GM12878 (cell line): ENCODE measurements around the gene UST. TPM values are rescaled to one million over a fixed set of nuclear protein-coding genes. Genes with fewer than 3 reads are reported as not detected.

Source experiments
- ATAC-seq: fragments of 200-7000 bp; cut with Tn5 transposase; 3 replicates; pipeline ENCODE4 v1.9.1; 2020; ENCODE audit warnings: mild to moderate bottlenecking, moderate library complexity
- BruUV-seq: library from RNA; stranded (reverse); fragments of 400-500 nt; replicated peaks from 2 replicates; lab custom pipeline; 2021; lab: Mats Ljungman, UMichigan
- CTCF ChIA-PET: fragments of 300-600 bp; sonication (Branson Sonifier 250); formaldehyde crosslinking; extraction: SDS; loops from one replicate; lab custom pipeline; 2021; ENCODE audit warnings: inconsistent platforms; lab: Yijun Ruan, JAX
- POLR2A ChIA-PET: fragments of 350-600 bp; formaldehyde crosslinking; extraction: SDS; loops from one replicate; lab custom pipeline; 2021; ENCODE audit warnings: inconsistent platforms; lab: Charles Lee
- RAD21 ChIA-PET: fragments of 300-600 bp; sonication (Branson Sonifier 250); formaldehyde crosslinking; loops from one replicate; lab custom pipeline; 2023; ENCODE audit warnings: antibody characterized with exemption; ENCODE audit not compliant: unreplicated experiment; lab: Charles Lee
- SMC1A ChIA-PET: fragments of 300-600 bp; sonication (Branson Sonifier 250); formaldehyde crosslinking; loops from one replicate; lab custom pipeline; 2023; ENCODE audit not compliant: unreplicated experiment, uncharacterized antibody; lab: Charles Lee
- DNase-seq: peaks from one replicate; pipeline ENCODE4 v3.0.0-alpha.2; 2011; ENCODE audit warnings: low read depth, low spot score
- FAIRE-seq: peaks from 3 replicates; lab custom pipeline; 2011; peaks lifted over from hg19 to GRCh38; lab: Jason Lieb, UNC
- H2AFZ ChIP-seq: 2 replicates; pipeline ENCODE4 v1.6.0; 2011; ENCODE audit warnings: low read depth, low read length, control low read depth; ENCODE audit not compliant: control insufficient read depth
- H3K27ac ChIP-seq: 2 replicates; pipeline ENCODE4 v1.5.1; 2011; ENCODE audit warnings: control low read depth; ENCODE audit not compliant: control insufficient read depth, insufficient read depth
- H3K27me3 ChIP-seq, 2 experiments: replicated peaks in 1 of 2; 2 replicates each; pipeline versions ENCODE4 v1.6.0 to v1.6.1; 2011; ENCODE audit warnings: low read length in 1 of 2; ENCODE audit not compliant: control insufficient read depth in 2 of 2, insufficient read depth in 2 of 2
- H3K36me3 ChIP-seq, 2 experiments: 2 replicates each; pipeline ENCODE4 v1.5.1; 2011; ENCODE audit warnings: low read length in 1 of 2; ENCODE audit not compliant: control insufficient read depth in 2 of 2, insufficient read depth in 2 of 2
- H3K4me1 ChIP-seq: 2 replicates; pipeline ENCODE4 v1.6.1; 2011; ENCODE audit warnings: mild to moderate bottlenecking, low read length, moderate library complexity, mixed read lengths; ENCODE audit not compliant: control insufficient read depth, insufficient read depth
- H3K4me2 ChIP-seq: 2 replicates; pipeline ENCODE4 v1.6.0; 2011; ENCODE audit warnings: control low read depth; ENCODE audit not compliant: control insufficient read depth, insufficient read depth
- H3K4me3 ChIP-seq: fragments of 200-600 bp; sonication (generic); 2 replicates; pipeline ENCODE4 v1.5.1; 2016
- H3K79me2 ChIP-seq: 2 replicates; pipeline ENCODE4 v1.6.0; 2011; ENCODE audit warnings: low read length; ENCODE audit not compliant: control insufficient read depth, insufficient read depth
- H3K9ac ChIP-seq: 2 replicates; pipeline ENCODE4 v1.8.0; 2011; ENCODE audit warnings: low read length, control low read depth, mixed read lengths; ENCODE audit not compliant: control insufficient read depth, insufficient read depth
- H3K9me3 ChIP-seq: replicated peaks from 3 replicates; pipeline ENCODE4 v1.5.1; 2011; ENCODE audit warnings: mild to moderate bottlenecking, low read length; ENCODE audit not compliant: control insufficient read depth, insufficient read depth
- H4K20me1 ChIP-seq: 2 replicates; pipeline ENCODE4 v1.6.0; 2011; ENCODE audit not compliant: control insufficient read depth, insufficient read depth
- CHD1 ChIP-seq: IDR thresholded peaks from 2 replicates; pipeline ENCODE4 v1.6.1; 2012; ENCODE audit warnings: low read depth, low read length, improper control_type of control experiment
- CHD2 ChIP-seq: IDR thresholded peaks from 2 replicates; pipeline ENCODE4 v1.6.1; 2011; ENCODE audit warnings: low read depth, low read length, improper control_type of control experiment, borderline replicate concordance
- CHD4 ChIP-seq: fragments of 200-600 bp; sonication (generic); IDR thresholded peaks from 2 replicates; pipeline ENCODE4 v1.6.1; 2016; ENCODE audit warnings: mild to moderate bottlenecking
- EP300 ChIP-seq, 2 experiments: fragments of 150-350 bp in 1 of 2; IDR thresholded peaks; 2 replicates each; pipeline ENCODE4 v1.6.1; 2011 to 2012; ENCODE audit warnings: low read depth in 2 of 2, low read length in 2 of 2, borderline replicate concordance in 1 of 2, improper control_type of control experiment in 1 of 2, inconsistent platforms in 1 of 2; ENCODE audit not compliant: control insufficient read depth in 1 of 2
- FOXM1 ChIP-seq: IDR thresholded peaks from 2 replicates; pipeline ENCODE4 v1.6.1; 2012; ENCODE audit warnings: low read depth, mild to moderate bottlenecking, inconsistent platforms, low read length, moderate library complexity
- HDAC6 ChIP-seq: fragments of 200-600 bp; sonication (generic); IDR thresholded peaks from one replicate; pipeline ENCODE4 v1.8.0; 2017; ENCODE audit warnings: antibody characterized with exemption; ENCODE audit not compliant: unreplicated experiment
- MLLT1 ChIP-seq: fragments of 450-650 bp; IDR thresholded peaks from 2 replicates; pipeline ENCODE4 v1.6.1; 2016; ENCODE audit warnings: mild to moderate bottlenecking
- NBN ChIP-seq: fragments of 450-650 bp; IDR thresholded peaks from 2 replicates; pipeline ENCODE4 v1.6.1; 2016
- NKRF ChIP-seq: fragments of 450-650 bp; conservative IDR thresholded peaks from 2 replicates; pipeline ENCODE4 v1.6.1; 2017; ENCODE audit warnings: mild to moderate bottlenecking, moderate library complexity
- NR2C2 ChIP-seq: IDR thresholded peaks from 2 replicates; pipeline ENCODE4 v1.6.1; 2011; ENCODE audit warnings: borderline replicate concordance, low read depth; ENCODE audit not compliant: control insufficient read depth, insufficient read length
- PKNOX1 ChIP-seq: fragments of 450-650 bp; IDR thresholded peaks from 2 replicates; pipeline ENCODE4 v1.6.1; 2016; ENCODE audit warnings: mild to moderate bottlenecking
- PML ChIP-seq: IDR thresholded peaks from 2 replicates; pipeline ENCODE4 v1.6.1; 2012; ENCODE audit warnings: low read length, inconsistent platforms
- SMC3 ChIP-seq: IDR thresholded peaks from 2 replicates; pipeline ENCODE4 v1.6.1; 2011; ENCODE audit warnings: low read length, improper control_type of control experiment, borderline replicate concordance
- WRNIP1 ChIP-seq: IDR thresholded peaks from 2 replicates; pipeline ENCODE4 v1.6.1; 2011; ENCODE audit warnings: low read depth, low read length, improper control_type of control experiment, borderline replicate concordance
- ZSCAN29 ChIP-seq: fragments of 450-650 bp; IDR thresholded peaks from 2 replicates; pipeline ENCODE4 v1.6.1; 2017; ENCODE audit warnings: mild to moderate bottlenecking, moderate library complexity
- WGBS: methylation state at CpG from one replicate; pipeline ENCODE4 v1.1.6; 2016; ENCODE audit warnings: low lambda C conversion rate; ENCODE audit not compliant: insufficient replicate concordance, insufficient coverage; ENCODE audit errors: missing lambda C conversion rate; 5-methylcytosine and 5-hydroxymethylcytosine counted together
- in situ Hi-C: fragments of 300-500 bp; cut with MboI; formaldehyde crosslinking; loops from 9 replicates; pipeline ENCODE4 v1.14.3; 2018; ENCODE audit warnings: mixed read lengths
- intact Hi-C: fragments of 100-400 bp; cut with micrococcal nuclease; formaldehyde crosslinking; loops from one replicate; pipeline ENCODE4 v1.14.2; 2022; ENCODE audit not compliant: unreplicated experiment
- polyA plus RNA-seq, 11 experiments: library from polyadenylated mRNA; depleted of rRNA in 4 of 11; unstranded in 6 of 11; stranded (reverse) in 5 of 11; fragments of >200 nt; fragmentation: Nextera tagmentation in 4 of 11; fragmentation: Illumina TruSeq in 1 of 11; extraction: Ambion mirVana in 4 of 11; extraction: Trizol in 1 of 11; gene quantifications; 1 replicate in 1 of 11; 2 replicates in 10 of 11; pipeline versions ENCODE4 v1.2.1 to v1.2.3, GENCODE V29; 2011 to 2016; ENCODE audit warnings: inconsistent platforms in 2 of 11, missing spikeins in 2 of 11, low read depth in 1 of 11
- total RNA-seq, 4 experiments: library from RNA; depleted of rRNA in 3 of 4; stranded (reverse); fragments of >200 nt in 3 of 4; fragmentation: Illumina TruSeq in 1 of 4; extraction: Trizol in 1 of 4; gene quantifications; 2 replicates each; pipeline versions ENCODE4 v1.2.1 to v1.2.3, GENCODE V29; 2013 to 2021
- TF ChIP-seq, protein P1 (sequence below): fragments of 450-650 bp; IDR thresholded peaks from 2 replicates; pipeline ENCODE4 v1.6.1; 2017; ENCODE audit warnings: mild to moderate bottlenecking, moderate library complexity

UST gene
- total and polyA plus RNA-seq, 10 of the 15 experiments (the other 5 are each of a cell fraction or from before 2014, with no cell fraction given) = 0.74 to 43.3 (median 2.2) TPM

DNA sequence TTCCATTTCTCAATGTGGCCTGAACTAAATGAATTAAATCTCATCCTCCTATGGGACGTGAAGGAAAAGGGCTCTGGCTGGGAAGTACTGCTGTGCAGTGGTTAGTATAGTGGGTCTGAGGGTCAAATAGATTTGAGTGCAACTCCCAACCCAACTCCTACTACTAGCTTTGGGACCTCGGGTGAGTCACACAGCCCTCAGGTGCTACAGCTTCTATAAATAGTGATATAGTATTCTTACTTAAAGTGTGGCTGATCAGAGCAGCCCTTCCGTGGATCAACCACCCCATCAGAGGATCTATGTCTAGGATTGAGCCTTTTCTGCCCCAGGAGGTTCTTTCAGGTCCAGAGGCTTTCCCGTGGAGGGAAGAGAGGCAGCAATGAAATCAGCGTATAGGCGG is 904 bp upstream of the UST start:
- intact Hi-C loops (loop anchor here (1.0 to 5.0 kb wide), 4 partner anchors 15 to 281 kb away; no protein-coding TSS in a partner anchor), in situ Hi-C loops (no loop called here)
- H3K4me1 ChIP-seq = no peaks in the 10 kb centered on the region
- peak overlapping the region; percentile 64; the same call in 1 of the 2 replicates for H3K4me3 ChIP-seq
- no peaks in the 10 kb centered on the region; the same call in 2 of the 3 replicates for H3K9me3 ChIP-seq
- ChIA-PET POLR2A (interaction anchor here (1.0 kb wide), 1 partner anchor 169 kb away, joined by 3 read pairs; no protein-coding TSS in a partner anchor), CTCF (interaction anchor here (0.7 to 2.6 kb wide), 7 partner anchors 10 to 211 kb away, joined by 3 to 6 read pairs (median 4); no protein-coding TSS in a partner anchor), SMC1A (interaction anchor here (0.6 to 1.1 kb wide), 4 partner anchors 14 to 46 kb away, joined by 3 to 4 read pairs (median 3); no protein-coding TSS in a partner anchor), RAD21 (interaction anchor here (0.8 to 5.9 kb wide), 5 partner anchors 13 to 286 kb away, joined by 3 to 52 read pairs (median 4); no protein-coding TSS in a partner anchor)
- no peak overlapping the region for H3K27ac ChIP-seq
- FAIRE-seq = no peak
- WGBS = 4% methylated on average over 6 of the region's 6 CpGs
- H3K4me2 ChIP-seq = peak overlapping the region; percentile 87
- H3K36me3 ChIP-seq = no peaks in the 10 kb centered on the region
- no peaks in the 10 kb centered on the region for H3K79me2 ChIP-seq
- no peak overlapping the region for H2AFZ ChIP-seq
- no peak for DNase-seq
- H3K27me3 ChIP-seq = peaks cover 2 to 17% of the 10 kb centered on the region in 2 experiments; a peak in 3 of 4 replicates
- no peak overlapping the region for H3K9ac ChIP-seq
- BruUV-seq = no TSS peak
- H4K20me1 ChIP-seq = no peaks in the 10 kb centered on the region
- ATAC-seq = no peak
- TF ChIP-seq NR2C2 (no peak), PML (no peak), MLLT1 (no peak), CHD1 (no peak), NKRF (no peak), FOXM1 (no peak), ZSCAN29 (no peak), WRNIP1 (no peak), CHD2 (no peak), CHD4 (no peak), PKNOX1 (no peak), EP300 (IDR thresholded peaks at IDR 0.05; ENCODE audit: borderline replicate concordance in 1 of 2, control insufficient read depth in 1 of 2, low read depth in 2 of 2, low read length in 2 of 2) (no peak), NBN (no peak), SMC3 (no peak), HDAC6 (no peak)
- TF ChIP-seq, protein P1, sequence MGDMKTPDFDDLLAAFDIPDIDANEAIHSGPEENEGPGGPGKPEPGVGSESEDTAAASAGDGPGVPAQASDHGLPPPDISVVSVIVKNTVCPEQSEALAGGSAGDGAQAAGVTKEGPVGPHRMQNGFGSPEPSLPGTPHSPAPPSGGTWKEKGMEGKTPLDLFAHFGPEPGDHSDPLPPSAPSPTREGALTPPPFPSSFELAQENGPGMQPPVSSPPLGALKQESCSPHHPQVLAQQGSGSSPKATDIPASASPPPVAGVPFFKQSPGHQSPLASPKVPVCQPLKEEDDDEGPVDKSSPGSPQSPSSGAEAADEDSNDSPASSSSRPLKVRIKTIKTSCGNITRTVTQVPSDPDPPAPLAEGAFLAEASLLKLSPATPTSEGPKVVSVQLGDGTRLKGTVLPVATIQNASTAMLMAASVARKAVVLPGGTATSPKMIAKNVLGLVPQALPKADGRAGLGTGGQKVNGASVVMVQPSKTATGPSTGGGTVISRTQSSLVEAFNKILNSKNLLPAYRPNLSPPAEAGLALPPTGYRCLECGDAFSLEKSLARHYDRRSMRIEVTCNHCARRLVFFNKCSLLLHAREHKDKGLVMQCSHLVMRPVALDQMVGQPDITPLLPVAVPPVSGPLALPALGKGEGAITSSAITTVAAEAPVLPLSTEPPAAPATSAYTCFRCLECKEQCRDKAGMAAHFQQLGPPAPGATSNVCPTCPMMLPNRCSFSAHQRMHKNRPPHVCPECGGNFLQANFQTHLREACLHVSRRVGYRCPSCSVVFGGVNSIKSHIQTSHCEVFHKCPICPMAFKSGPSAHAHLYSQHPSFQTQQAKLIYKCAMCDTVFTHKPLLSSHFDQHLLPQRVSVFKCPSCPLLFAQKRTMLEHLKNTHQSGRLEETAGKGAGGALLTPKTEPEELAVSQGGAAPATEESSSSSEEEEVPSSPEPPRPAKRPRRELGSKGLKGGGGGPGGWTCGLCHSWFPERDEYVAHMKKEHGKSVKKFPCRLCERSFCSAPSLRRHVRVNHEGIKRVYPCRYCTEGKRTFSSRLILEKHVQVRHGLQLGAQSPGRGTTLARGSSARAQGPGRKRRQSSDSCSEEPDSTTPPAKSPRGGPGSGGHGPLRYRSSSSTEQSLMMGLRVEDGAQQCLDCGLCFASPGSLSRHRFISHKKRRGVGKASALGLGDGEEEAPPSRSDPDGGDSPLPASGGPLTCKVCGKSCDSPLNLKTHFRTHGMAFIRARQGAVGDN = no peak
